Omental fat pad (tissue), 4 donors: ENCODE results near the gene SLC16A4. TPM values are rescaled to one million over a fixed set of nuclear protein-coding genes. Genes with fewer than 3 reads are reported as not detected.
"Not testable (repeated sequence)": the region's sequence is repeated elsewhere in the genome, so short reads cannot be mapped to it uniquely, and the experiment has no call there.

Experiments used
- ATAC-seq: fragments of 150-250 bp; one replicate; pipeline ENCODE4 v1.9.1; 2016; ENCODE audit warnings: mild to moderate bottlenecking, moderate library complexity; ENCODE audit not compliant: low FRiP score
- DNase-seq: peaks from one replicate; pipeline ENCODE4 v3.0.0-alpha.2; 2019; ENCODE audit warnings: low spot score
- CTCF ChIP-seq, 3 donors: fragments of 450-650 bp; IDR thresholded peaks; one replicate each; pipeline ENCODE4 v1.5.1; 2016 to 2017; ENCODE audit warnings: antibody characterized with exemption in 3 of 3, mild to moderate bottlenecking in 3 of 3, moderate library complexity in 2 of 3
- total RNA-seq, 4 donors: library from RNA; depleted of rRNA; stranded (reverse); fragments of >200 nt; gene quantifications; one replicate each; pipeline ENCODE4 v1.1.0, GENCODE V29; 2016

The SLC16A4 gene
- total RNA-seq, 4 donors from 2014 or later = 9.1 to 19.8 (median 9.7) TPM

GRCh38 chr1:110408488-110408887 is 17.7 kb upstream of the SLC16A4 start:
- ATAC-seq (no peak), DNase-seq (no peak)
- no peak for TF ChIP-seq CTCF (IDR thresholded peaks at IDR 0.05)

DNA sequence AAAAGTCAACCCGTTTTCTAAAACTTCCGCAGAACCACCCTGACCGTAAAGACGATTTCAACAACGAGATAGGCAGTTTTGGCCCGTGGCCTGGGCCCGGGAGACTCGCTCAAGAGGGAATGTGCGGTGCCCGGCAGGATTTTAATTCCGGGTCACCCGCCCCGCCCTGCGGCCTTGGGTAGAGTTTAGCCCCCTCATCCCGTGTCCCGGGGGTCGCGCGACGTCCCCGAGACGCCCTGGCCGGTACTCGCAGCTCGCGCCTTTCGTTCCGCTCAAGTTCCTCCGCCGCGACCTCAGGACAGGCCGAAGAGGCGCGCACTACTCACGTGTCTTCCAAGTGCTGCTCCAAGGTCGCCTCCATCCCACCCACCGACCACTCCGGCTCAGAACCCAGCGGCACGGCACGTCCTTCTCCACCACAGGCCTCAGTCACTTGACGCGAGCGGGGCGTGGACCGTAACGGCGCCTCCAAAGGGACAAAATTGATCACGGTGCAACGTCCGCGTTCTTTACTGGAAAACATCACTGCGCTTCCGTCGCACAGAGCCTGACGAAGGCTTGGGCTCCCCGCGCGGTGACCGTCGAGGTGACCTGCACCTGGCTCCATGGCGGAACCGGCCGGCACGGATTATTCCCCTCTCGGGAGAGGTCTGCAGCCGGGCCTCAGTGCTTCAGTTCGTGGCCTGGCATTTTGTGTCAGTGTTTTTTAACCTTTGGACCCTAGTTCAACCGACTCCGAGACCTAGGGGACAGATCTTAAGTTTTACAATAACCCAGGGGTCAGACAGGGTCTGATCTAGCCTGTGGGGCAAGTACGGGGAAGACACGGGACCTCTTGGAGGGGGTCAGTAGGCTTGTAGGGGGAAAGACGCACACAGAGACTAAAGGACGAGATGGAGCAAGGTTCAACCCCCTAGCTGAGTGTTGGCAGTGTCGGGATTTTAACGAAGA is 16.7 kb upstream of the SLC16A4 start, which contains the start of gene LAMTOR5:
Gene LAMTOR5 (minus strand): TSS at position 435 of the 951 bp plus-strand sequence. CDS start 74 bp downstream, at position 361.
- TF ChIP-seq CTCF (IDR thresholded peaks at IDR 0.05) = no peak
- DNase-seq = peak; percentile 87
- ATAC-seq = peak; percentile 94

GRCh38 chr1:110406407-110406806 is 15.6 kb upstream of the SLC16A4 start:
- not testable (repeated sequence) for ATAC-seq, DNase-seq

DNA sequence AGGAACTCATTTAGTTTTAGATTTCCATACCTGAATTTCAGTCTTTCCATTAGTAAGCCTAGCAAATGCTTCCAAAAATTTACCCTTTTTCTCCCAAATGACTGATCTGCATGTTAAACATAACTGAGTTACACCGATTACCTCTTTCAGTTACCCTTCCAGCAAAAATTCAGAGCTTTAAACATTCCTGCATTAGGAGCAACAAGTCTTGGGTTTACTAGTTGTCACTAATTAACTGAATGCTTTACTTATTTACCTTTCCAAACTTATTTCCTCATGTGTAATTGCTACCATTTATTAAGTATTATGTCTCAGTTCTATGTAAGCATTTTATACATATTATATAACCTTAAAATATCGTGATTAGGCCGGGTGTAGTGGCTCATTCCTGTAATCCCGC is 13.6 kb upstream of the SLC16A4 start:
- ATAC-seq (no peak), DNase-seq (no peak)
- TF ChIP-seq CTCF (IDR thresholded peaks at IDR 0.05) = no peak

GRCh38 chr1:110403805-110404204 is 13.0 kb upstream of the SLC16A4 start:
- DNase-seq (no peak), ATAC-seq (no peak)
- no peak for TF ChIP-seq CTCF (IDR thresholded peaks at IDR 0.05)

GRCh38 chr1:110396259-110396958 is 5.6 kb upstream of the SLC16A4 start:
- not testable (repeated sequence) for DNase-seq, ATAC-seq

DNA sequence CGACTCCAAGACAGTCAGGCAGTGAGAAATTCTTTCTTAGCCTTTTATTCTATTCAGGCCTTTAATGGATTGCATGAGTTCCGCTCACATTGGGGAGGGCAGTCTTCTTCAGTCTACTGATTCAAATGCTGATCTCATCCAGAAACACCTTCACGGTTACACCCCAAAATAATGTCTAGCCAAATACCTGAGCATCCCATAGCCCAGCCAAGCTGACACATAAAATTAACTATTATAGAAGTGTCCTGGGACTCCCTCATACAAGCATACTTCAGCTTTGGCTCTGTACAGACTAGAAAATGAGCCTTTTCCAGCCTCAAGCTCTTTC is 3.6 kb upstream of the SLC16A4 start:
- no peak for TF ChIP-seq CTCF (IDR thresholded peaks at IDR 0.05)
- ATAC-seq (no peak), DNase-seq (no peak)
